ENCODE data around the gene ERC2. TPM values are rescaled to one million over a fixed set of nuclear protein-coding genes. Genes with fewer than 3 reads are reported as not detected.

The ERC2 gene
- total RNA-seq, 1 donor: 0.36 TPM

DNA sequence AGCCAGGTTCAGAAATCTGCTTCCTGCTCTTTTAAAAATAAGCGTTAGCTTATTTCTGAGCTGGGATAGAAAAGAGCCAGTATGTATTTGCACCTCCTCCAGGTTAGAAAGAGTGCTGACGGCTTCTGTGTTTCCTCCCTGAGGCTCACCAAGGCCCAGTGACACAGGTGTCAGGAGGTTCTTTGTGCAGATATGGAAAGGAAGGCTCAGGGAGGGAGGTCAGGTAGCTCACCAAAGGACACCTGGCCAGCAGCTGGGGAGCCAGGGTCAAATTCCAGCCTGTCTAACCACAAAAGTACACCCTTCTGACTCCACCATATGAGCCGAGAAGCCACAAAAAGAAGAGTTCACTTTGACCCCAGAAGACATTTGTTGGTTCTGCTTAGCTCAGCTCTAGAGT lies 780.1 kb downstream of the ERC2 start:
- no peak overlapping the region for H3K27ac ChIP-seq (ENCODE audit: low read depth, low read length)
- TF ChIP-seq, protein P1, sequence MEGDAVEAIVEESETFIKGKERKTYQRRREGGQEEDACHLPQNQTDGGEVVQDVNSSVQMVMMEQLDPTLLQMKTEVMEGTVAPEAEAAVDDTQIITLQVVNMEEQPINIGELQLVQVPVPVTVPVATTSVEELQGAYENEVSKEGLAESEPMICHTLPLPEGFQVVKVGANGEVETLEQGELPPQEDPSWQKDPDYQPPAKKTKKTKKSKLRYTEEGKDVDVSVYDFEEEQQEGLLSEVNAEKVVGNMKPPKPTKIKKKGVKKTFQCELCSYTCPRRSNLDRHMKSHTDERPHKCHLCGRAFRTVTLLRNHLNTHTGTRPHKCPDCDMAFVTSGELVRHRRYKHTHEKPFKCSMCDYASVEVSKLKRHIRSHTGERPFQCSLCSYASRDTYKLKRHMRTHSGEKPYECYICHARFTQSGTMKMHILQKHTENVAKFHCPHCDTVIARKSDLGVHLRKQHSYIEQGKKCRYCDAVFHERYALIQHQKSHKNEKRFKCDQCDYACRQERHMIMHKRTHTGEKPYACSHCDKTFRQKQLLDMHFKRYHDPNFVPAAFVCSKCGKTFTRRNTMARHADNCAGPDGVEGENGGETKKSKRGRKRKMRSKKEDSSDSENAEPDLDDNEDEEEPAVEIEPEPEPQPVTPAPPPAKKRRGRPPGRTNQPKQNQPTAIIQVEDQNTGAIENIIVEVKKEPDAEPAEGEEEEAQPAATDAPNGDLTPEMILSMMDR (IDR thresholded peaks at IDR 0.05; ENCODE audit: extremely low read depth, low read depth, low read length): no peak
- H3K4me1 ChIP-seq (ENCODE audit: insufficient read depth, low read length): peaks cover 2% of the 10 kb centered on the region

DNA sequence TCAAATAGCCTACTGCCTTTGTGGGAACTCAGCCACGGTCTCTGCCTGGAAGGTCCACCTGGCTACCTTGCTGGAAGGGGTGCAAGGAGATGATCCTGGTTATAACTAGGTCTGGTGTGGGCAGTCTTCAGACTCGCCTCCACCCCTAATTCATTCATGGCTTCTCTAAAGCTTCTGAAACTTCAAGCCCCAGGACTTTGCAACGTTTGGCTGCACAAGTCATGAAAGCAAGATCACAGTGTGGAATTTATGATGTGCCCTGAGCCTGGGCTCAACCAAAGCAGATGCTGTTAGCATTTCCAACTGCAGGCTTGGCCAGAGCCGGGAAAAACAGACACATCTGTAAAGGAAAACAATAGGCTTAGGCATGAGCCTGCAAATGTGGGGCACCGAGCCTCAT lies 780.7 kb downstream of the ERC2 start:
- no peaks in the 10 kb centered on the region for H3K4me1 ChIP-seq (ENCODE audit: insufficient read depth, low read length)
- H2AFZ ChIP-seq (ENCODE audit: low read length): no peak overlapping the region
- TF ChIP-seq, protein P1 (IDR thresholded peaks at IDR 0.05; ENCODE audit: extremely low read depth, low read depth, low read length): no peak
- no peak overlapping the region for H3K4me3 ChIP-seq (ENCODE audit: insufficient read depth, low read length)
- no peak overlapping the region for H3K27ac ChIP-seq (ENCODE audit: low read depth, low read length)
- no peak for DNase-seq (ENCODE audit: insufficient read length, low spot score, missing footprints)
- H4K20me1 ChIP-seq (ENCODE audit: insufficient read depth, low read length): no peaks in the 10 kb centered on the region
- H3K27me3 ChIP-seq (ENCODE audit: insufficient read depth, low read length): peaks cover 13% of the 10 kb centered on the region
- H3K9me3 ChIP-seq (ENCODE audit: low read depth, low read length): no peaks in the 10 kb centered on the region
- no peaks in the 10 kb centered on the region for H3K36me3 ChIP-seq (ENCODE audit: insufficient read depth, low read length)
- H3K4me2 ChIP-seq (ENCODE audit: insufficient read depth, low read length): no peak overlapping the region
- H3K79me2 ChIP-seq (ENCODE audit: insufficient read depth, low read length): no peaks in the 10 kb centered on the region

More for the DNA sequence above, 780.1 kb downstream of the ERC2 start:
- no peak for DNase-seq (ENCODE audit: insufficient read length, low spot score, missing footprints)
- H2AFZ ChIP-seq (ENCODE audit: low read length): no peak overlapping the region
- H3K9me3 ChIP-seq (ENCODE audit: low read depth, low read length): no peaks in the 10 kb centered on the region
- H3K4me2 ChIP-seq (ENCODE audit: insufficient read depth, low read length): no peak overlapping the region
- no peaks in the 10 kb centered on the region for H3K36me3 ChIP-seq (ENCODE audit: insufficient read depth, low read length)
- H3K27me3 ChIP-seq (ENCODE audit: insufficient read depth, low read length): peaks cover 13% of the 10 kb centered on the region
- no peaks in the 10 kb centered on the region for H4K20me1 ChIP-seq (ENCODE audit: insufficient read depth, low read length)
- no peaks in the 10 kb centered on the region for H3K79me2 ChIP-seq (ENCODE audit: insufficient read depth, low read length)
- no peak overlapping the region for H3K4me3 ChIP-seq (ENCODE audit: insufficient read depth, low read length)

DNA sequence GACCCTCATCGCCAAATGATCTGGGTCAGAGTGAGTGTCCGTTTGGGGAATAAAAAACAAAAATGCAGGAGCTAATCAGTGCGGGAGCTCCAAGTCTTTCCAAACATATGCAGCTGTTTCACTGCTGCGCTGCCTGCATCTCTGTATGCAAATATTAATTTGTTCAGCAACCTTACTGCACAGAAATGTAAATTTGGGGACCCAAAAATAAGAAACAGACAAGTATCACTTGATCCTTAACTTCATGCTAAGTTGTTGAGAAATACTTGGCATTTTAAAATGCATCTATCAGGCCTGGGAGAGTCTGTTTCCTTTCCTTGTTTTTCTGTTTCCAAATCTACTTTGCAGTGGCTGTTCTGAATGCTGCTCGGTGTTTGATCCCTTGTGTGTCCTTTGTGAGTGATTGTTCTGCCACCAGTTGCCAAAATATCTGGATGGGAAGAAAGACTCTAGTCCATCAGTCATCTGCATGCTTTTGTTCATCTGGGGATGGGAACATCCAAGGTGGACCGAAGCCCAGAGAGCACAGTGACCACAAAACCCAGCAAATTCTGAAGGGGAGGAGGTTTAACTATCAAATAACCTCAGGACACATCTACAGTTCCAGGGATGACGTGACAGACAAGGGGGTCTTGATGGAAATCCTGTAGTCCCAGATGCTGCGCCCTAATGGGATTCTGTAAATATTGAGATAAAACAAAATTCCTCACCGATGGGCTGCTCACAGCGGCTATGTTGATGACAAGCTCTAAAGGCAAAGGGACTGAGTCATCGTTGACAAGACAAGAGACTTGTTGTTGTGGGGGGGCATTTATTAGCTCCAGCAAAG lies 781.6 kb downstream of the ERC2 start:
- H3K79me2 ChIP-seq (ENCODE audit: insufficient read depth, low read length): no peaks in the 10 kb centered on the region
- DNase-seq (ENCODE audit: insufficient read length, low spot score, missing footprints): no peak
- no peaks in the 10 kb centered on the region for H4K20me1 ChIP-seq (ENCODE audit: insufficient read depth, low read length)
- TF ChIP-seq, protein P1 (IDR thresholded peaks at IDR 0.05; ENCODE audit: extremely low read depth, low read depth, low read length): no peak
- H3K36me3 ChIP-seq (ENCODE audit: insufficient read depth, low read length): no peaks in the 10 kb centered on the region
- no peak overlapping the region for H2AFZ ChIP-seq (ENCODE audit: low read length)
- no peak overlapping the region for H3K4me2 ChIP-seq (ENCODE audit: insufficient read depth, low read length)
- H3K27me3 ChIP-seq (ENCODE audit: insufficient read depth, low read length): peaks cover 13% of the 10 kb centered on the region
- H3K9me3 ChIP-seq (ENCODE audit: low read depth, low read length): no peaks in the 10 kb centered on the region
- H3K4me3 ChIP-seq (ENCODE audit: insufficient read depth, low read length): no peak overlapping the region
- no peak overlapping the region for H3K27ac ChIP-seq (ENCODE audit: low read depth, low read length)
- no peaks in the 10 kb centered on the region for H3K4me1 ChIP-seq (ENCODE audit: insufficient read depth, low read length)

- H3K4me2 ChIP-seq (ENCODE audit: insufficient read depth, low read length): no peak overlapping the region
- no peaks in the 10 kb centered on the region for H3K4me1 ChIP-seq (ENCODE audit: insufficient read depth, low read length)
- TF ChIP-seq, protein P1 (IDR thresholded peaks at IDR 0.05; ENCODE audit: extremely low read depth, low read depth, low read length): no peak
- H2AFZ ChIP-seq (ENCODE audit: low read length): no peak overlapping the region
- H4K20me1 ChIP-seq (ENCODE audit: insufficient read depth, low read length): no peaks in the 10 kb centered on the region
- peaks cover 5% of the 10 kb centered on the region for H3K27me3 ChIP-seq (ENCODE audit: insufficient read depth, low read length)
- H3K4me3 ChIP-seq (ENCODE audit: insufficient read depth, low read length): no peak overlapping the region
- H3K79me2 ChIP-seq (ENCODE audit: insufficient read depth, low read length): no peaks in the 10 kb centered on the region
- H3K36me3 ChIP-seq (ENCODE audit: insufficient read depth, low read length): no peaks in the 10 kb centered on the region
- no peak overlapping the region for H3K27ac ChIP-seq (ENCODE audit: low read depth, low read length)
- H3K9me3 ChIP-seq (ENCODE audit: low read depth, low read length): no peaks in the 10 kb centered on the region
- no peak for DNase-seq (ENCODE audit: insufficient read length, low spot score, missing footprints)
These were observed 784.5 kb downstream of the ERC2 start for GRCh38 chr3:55683666-55684270.

Data from osteoblast (primary cell).